NCI-H2029 treated with DMSO at 0.1 percent for 48 hours (cell line): Measurements from ENCODE around the gene CALD1.

Source experiments
- DNase-seq: peaks from one replicate; lab custom pipeline; 2025; lab: John Stamatoyannopoulos, UW

The CALD1 gene

DNA sequence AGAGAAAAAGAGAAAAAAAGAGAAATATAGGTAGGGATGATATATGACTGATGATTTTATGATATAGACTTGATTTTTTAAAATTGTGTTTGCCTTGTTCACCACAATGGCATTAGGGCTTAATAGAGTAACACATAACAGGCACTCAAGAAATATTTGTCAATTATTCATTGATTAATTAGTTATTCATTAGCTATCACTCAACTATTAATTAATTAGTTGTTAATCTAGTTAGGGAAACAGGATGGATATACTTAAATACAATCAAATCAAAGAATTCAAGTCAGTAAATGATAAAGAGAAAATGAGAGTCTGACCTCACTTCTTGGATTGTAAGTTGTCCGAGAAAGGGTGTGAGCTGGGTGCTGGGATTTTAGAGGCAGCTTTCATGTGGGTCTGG lies 15.1 kb upstream of the CALD1 start:
- no peak for DNase-seq

DNA sequence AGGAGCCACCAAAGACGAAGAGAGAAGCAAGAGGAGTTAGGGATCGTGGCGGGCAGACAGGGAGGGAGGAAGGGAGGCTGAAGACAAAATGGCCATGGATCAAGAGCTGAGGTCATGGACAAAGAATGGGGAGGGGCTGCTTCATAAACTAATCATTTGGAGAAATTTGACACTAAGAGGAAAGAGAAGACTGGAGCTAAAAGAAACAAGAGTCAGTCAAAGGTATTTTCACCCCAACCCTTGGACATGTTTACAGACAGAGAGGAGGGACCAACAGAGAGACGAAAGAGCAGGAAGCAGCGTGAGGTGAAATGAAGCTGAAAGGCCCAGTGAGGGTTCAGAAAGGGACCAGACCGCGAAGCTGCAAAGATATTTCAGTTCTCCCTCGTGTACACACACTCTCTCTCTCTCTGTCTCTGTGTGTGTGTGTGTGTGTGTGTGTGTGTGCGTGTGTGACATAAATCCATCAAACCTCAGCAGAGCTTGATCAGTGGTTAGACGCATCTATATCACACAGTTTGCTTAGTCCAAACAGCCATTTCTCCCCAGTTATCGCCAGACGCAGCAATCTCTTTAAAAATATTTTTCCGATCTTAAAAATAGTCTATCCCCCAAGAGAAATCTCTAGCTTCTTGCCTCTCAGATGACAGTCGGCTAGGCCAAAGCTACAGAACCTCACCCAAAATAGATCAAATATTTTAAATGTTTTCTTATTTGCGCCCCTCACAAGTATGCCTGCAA lies 12.5 kb upstream of the CALD1 start:
- no peak for DNase-seq

DNA sequence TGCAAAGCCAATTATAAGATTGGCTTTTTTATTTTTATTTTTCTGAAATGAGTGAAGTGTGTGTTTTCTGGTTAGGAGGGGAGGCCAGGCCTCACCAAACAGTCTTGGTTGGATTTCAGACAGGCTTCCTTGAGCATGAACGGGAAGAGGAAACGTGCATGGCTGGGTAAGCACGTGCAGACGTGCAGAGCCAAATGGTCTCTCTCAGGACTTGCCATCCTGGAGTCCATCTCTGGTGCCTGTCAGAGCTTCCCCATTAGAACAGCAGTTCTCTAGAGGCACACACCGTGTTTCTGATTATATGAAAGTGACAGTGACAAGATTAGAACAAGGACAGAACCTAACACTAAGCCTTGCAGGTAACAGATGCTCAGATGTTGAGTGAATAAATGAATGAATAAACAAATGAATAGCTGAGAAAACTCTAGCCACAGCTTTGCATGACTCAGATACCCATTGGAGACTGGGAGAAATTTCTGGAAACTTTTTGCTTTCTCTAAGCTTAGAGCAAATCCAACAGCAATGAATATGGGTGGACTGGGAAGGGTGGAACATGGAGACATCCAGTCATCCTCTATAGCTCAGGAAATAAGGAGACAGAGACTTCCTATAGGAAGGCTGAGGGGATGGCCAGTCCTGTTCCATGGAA lies 11.8 kb upstream of the CALD1 start:
- no peak for DNase-seq

DNA sequence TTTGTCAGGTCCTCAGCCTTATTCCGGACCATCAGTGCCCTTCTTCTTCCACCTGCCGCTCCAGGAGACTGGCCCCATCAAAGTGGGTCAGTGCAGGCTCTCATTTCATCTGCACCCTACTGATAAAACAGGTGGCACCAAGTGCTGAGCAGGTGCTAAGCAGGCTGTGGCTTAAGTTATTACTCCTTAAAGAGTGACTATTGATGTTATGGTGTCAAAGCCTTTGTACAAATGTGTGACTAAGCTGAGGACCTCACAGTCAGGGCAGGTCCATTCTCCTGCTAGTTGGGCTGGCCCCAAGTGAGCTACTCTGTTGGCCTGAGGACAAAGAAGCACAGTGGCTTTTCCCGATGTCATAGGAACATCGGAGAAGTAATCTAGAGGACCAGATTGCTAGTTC lies 11.2 kb upstream of the CALD1 start:
- DNase-seq, result no peak

DNA sequence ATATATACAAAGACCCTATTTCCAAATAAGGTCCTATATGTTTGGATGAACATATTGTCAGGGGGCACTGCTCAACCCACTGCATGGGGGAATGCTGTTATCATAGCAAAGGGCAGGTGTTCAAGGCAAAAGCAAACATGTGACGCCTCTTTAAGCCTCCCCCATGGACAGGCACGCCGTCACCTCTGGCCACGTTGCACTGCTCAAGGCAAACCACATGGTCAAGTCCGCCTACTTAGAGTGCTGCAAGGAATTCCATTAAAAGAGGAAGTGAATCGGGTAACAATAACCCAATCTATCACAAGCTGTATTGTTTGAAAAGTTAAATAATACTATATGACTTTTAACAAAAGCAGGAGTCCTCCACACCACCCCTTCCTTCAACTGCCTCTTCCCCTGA lies 8.8 kb upstream of the CALD1 start:
- no peak for DNase-seq

DNA sequence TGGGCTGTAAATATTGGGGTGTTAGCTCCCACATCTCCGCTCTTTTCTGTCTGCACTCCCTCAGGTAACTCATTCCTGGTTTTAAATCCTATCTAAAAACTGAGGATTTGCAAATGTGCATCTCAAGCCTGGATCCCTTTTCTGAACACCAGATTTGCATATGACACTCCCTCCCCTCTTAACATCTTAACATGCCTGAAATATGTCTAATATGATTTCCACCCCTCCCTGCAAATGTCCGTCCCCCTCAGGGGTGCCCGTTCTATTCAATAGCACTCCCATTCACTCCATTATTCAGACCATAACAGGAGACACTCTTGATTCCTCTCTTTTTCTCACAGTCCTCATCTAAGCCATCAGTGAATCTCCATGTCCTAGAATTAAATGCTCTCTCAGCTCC lies 8.3 kb upstream of the CALD1 start:
- no peak for DNase-seq

DNA sequence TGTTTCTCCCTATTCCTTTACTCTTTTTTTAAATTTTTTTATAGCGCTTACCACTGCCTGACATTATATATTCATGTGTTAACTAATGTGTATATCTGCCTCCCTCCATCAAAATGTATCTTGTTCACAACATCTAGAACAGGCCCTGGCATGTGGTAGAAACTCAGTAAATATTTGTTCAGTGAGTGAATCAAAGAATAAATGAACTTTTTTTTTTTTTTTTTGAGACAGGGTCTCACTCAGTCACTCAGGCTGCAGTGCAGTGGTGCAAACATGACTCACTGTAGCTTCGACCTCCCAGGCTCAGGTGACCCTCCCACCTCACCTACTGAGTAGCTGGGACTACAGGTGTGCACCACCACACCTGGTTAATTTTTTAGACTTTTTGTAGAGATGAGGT lies 7.5 kb upstream of the CALD1 start:
- DNase-seq, result no peak

DNA sequence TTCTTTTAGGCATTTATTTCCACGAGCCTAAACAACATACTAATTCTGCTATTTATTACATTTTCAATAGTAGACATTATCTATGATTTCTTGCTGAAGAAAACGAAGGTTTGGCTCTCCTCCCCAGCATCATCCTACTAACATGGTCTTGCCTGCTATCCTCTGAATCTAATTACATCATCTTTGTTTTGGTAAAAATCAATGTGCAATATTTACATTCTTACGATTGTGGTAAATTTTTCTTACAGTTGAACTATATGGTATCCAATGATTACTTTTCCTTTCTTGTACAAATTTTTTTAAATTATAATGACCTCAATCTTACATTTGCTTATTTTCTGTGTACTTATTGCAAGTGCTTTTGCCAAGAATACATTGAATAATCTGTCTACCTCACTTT lies 7.0 kb upstream of the CALD1 start:
- DNase-seq, result no peak

DNA sequence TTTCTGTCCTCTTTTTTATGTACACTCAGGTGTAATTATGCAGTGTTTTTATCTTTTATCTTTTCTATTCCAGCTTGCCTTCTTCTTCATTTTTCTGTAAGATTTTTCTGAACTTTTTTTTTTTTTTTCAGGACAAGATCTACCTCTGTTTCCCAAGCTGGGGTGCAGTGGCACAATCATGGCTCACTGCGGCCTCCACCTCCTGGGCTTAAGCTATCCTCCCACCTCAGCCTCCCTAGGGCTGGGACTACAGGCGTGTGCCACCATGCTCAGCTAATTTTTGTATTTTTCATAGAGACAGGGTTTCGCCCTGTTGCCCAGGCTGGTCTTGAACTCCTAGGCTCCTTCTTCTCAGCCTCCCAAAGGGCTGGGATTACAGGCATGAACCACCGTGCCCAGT lies 6.3 kb upstream of the CALD1 start:
- DNase-seq, result no peak

DNA sequence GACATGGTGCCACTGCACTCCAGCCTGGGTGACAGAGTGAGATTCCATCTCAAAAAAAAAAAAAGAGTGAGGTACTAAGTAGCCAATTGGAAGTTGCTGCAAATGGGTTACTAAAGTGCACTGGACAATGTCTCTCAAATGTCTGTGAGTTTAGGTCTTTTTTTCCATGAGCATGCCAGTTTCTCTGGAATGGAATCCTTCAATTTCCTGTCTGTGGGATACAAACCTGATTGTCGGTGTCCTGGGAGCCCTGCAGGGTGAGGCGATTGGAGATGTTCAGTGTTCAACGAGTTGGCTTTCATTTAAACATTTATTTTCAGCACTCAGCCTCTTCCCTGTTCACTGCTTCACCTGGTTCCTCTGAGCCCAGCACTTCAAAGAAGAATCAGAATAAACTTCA lies 5.3 kb upstream of the CALD1 start:
- DNase-seq, result no peak

DNA sequence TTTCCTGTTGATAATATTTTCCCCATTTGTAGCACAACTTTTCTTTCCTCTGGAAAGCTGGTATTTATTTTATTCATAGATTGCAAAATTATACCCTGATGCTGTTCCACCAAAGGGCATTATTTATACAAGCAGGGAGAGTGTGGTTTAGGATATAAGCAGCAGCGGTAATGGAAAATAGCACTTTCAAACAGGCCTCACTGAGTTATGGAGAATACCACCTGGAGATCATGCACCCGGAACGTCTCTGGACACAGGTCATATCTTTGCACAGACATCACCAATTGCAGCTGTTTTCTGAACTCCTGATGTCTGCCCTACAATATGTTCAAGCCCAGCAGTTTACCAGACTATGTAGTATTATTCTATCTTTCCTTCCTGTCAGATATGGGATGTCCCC lies 2.0 kb upstream of the CALD1 start:
- DNase-seq, result no peak

DNA sequence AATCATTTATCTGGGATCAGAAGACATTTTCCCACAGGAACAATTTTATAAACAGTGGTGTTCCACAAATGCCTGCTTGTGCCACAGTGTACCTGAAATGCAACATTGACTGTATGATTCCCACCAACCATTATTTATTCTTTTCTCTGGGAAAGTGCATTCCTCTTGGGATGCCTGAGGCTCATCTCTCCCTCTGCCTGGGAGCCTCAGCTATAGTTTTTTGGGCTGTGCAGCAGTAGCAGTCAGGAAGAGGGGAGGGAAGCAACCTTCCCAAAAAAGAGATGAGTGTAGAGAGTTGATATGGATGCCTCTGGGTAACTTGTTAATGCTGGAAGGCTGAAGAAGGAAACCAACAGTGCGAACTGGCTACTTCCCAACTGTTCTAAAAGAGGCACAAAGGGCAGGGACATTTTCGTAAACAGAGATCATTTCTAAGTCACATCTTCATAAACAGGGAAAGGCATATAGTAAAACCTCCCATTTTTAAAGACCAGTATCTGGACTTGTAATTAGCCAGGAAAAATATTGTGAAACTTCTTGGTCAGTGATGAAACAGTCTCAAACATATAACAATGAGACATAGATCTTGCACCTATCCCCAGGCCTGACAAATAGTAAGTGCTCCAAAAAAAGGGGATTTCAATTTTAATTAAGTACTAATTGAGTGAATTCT lies 1.4 kb upstream of the CALD1 start:
- no peak for DNase-seq

DNA sequence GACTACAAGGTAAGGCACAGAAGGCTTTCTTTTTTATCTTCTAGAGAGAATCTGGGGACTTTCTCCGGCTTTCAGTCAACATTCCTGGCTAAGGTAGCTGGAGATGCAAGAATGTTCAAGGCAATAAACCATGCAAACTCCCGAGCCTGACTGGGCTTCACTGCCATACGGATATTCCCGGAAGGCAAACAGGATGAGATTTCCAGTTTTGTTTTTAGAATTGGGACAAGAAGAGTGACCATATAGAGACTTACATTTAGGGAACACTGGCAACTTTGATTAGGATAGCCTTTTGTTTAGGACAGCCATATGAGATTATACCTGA lies 269 bp downstream of the CALD1 start:
- no peak for DNase-seq

DNA sequence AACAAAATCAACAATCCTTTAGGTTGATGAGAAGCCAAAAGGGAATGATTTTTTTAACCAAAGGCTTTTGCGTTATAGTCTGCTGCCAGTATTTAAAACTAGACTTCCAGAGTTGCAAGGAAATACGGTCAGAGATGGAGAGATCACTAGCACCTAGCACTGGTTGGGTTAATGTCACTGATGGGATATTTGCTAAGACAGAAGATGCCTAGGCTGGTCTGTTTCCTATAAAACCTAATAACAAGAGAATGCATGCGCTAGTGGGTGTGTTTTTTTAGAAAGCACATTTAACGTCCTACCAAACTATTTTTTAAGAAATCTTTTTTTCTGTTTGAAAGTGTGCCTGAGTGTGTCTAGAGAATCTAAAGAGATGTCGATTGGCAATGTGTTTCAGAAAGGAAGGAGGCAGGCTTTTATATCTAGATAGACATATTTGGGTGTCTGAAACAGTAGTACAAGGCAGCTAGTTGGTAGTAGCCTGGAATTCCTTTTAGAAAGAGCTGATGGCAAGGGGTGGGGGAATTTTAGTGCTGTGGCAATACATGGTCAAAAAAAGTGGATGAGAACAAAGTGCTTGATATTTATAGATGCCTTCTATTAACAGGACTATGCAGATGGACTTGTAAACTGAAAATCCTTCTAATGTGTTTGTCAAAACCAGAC lies 863 bp downstream of the CALD1 start:
- DNase-seq, result no peak

DNA sequence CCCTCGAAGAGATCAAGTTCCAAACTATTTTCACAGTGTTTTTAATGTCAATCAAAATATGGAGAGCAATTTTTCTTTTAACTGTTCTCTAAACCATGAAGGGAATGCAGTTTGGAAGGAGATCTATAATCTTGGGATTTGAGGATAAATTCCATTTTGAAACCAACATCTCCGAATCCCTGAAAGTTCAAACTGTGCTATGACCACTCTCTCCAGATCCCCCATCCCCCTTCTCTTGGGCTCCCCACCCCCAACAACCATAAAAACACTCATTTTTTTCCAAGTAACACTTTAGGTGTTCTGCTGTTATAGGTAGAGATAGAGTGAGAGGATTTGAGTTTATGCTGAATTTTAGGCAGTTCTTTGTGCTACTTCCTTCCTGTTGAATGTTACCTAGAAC lies 1.7 kb downstream of the CALD1 start:
- no peak for DNase-seq

DNA sequence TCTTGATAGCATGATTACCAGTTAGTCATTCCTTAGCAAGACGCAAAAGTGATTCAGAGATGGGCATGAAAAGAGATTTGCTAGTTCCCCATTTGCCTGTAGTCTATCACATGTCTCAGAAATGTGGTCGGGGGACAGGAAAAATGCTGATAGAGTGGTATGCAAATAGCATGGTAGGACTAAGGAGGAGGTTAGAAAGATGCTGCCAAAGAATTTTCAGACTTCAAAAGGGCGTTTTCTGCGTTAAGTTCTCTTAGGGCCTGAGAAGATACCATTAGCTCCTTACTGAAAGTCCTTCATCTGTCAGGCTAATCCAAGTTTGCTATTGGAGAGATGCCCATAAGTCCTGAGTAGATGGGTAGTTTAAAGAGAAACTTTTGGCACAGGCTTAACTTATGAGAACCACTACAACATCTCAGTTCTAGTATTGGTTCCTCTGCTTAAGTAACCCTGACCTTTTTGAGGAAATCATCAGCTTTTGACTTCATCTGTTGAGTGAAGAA lies 2.7 kb downstream of the CALD1 start:
- no peak for DNase-seq

DNA sequence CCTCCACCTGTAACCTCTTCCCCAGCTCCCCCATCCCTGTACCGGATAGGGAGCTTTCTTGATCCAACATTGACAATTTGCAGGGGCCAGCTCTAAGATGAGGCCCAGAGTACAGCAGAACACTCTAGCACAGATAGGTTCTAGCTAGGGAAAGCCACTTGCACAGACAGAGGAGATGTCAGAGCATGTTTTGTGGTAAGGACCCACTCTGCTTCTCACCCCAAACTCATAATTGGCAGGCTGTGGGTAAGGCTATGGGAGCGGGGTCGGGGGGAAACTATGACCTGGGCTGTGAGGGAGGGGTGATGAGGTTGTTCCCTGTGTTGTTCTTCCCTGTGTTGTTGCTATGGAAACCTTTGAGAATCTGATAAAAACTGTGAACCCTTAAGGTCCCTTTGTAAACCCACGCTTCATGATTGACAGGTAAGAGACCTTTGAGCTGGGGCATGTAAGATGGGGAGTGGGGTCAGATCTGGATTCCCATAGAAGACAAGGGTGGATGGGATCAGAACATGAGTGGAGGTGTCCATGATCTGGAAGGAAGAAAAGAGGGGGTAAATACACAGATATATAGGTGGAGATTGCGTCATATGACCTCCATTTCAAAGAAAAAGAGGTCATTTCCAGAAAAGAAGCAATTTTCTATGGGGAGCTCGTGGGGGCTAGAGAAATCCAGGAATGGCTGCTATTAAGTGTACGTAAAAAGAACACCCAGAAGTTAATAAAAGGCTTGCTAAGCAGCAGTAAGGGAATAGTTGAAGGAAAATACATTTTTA lies 4.0 kb downstream of the CALD1 start:
- no peak for DNase-seq

DNA sequence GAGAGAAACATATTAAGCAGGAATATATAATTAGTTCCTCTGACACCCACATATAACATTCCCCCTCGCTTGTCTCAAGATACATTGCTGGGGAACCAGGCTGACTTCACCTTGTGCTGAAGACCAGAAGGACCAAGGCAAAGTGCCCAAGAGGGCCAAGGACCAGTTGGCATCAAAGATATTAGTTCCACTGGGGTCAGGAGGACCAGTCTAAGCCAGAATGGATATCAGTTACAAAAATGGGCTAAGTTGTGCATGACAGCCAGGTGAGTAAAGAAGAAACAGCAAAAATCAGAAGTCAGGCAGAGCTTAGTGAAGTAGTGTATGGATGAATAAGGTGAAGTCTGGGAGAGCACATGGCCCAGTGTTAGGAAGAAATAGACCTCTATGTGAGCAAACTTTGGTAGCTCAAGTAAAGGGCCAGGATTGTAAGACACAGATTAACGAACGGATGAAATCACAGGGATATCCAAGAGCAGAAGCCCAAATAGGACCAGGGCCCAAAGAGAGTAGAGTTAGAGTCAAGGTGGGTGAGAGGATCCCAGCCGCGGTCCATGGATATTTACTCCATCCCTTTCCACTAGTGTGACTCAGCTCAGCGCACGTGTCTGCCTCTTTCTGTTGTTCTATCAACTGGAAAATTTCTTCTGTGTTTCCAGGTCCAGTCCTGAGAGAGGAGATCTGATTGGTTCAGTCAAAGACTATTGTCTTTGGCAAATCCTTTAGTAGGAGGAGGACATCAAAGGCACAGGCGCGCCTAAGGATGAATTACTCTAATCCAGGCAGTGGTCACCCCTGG lies 5.0 kb downstream of the CALD1 start:
- DNase-seq, result no peak

DNA sequence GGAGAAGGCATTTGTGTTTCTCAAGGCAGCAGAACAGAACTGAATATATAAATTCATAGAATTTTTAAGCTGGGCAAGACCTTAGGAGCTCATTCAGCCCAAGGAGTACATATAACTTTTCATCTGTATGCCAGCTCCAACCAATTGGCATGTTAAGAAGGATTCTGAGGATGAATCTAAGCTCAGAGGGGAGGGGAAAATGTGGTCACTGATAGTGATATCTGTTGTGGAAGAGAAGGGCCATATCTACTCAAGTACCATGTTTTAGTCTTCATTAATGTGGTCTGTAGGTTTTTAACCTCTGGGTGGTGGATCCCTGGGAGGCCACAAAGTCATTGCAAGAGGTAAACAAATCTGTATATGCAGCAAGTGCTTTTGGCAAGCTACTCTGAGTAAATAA lies 6.4 kb downstream of the CALD1 start:
- DNase-seq, result no peak

DNA sequence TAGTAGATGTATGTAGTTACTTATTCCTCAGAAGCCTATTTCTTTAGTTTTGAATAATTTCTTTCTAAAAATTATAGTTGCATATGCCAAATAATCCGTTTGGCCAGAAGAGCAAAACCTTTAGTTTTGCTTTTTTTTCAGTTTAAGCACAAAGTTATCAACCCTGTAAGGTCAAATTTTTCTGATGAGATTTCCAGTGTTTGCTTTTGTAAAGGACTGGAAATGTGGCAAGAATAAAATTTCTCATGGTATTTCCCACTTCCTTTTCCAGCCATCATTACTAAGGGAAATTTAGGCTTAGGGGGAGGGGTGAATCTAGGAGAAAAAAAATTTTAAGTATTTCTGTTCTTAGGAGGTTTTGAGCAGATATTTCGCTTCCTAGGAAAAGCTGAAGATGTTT lies 7.6 kb downstream of the CALD1 start:
- DNase-seq, result no peak

DNA sequence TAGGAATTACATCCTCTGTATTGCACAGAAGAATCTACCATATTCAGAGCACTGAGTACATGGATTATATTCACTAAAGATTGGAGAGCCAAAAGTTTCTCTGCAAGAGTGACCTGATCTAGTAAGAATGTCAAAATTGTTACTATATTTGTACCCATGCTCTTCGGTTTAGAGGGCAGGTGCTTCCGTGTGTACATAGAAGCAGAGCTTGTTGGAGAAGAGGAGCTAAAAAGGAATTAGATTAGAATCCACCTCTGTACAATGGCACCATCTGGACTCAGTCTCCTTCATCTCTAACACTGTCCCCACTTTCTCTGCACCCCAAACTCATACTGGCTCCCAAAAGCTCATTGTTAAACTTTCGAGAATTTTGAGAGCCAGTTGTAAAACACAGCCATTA lies 8.3 kb downstream of the CALD1 start:
- DNase-seq, result no peak
